ENCODE data around the gene ROR1. TPM values are rescaled to one million over a fixed set of nuclear protein-coding genes. Genes with fewer than 3 reads are reported as not detected.
"Not testable (repeated sequence)": the region's sequence is repeated elsewhere in the genome, so short reads cannot be mapped to it uniquely, and the experiment has no call there.

The ROR1 gene
- total RNA-seq, 6 experiments from 2014 or later: 7.4 to 9.4 (median 8.9) TPM

DNA sequence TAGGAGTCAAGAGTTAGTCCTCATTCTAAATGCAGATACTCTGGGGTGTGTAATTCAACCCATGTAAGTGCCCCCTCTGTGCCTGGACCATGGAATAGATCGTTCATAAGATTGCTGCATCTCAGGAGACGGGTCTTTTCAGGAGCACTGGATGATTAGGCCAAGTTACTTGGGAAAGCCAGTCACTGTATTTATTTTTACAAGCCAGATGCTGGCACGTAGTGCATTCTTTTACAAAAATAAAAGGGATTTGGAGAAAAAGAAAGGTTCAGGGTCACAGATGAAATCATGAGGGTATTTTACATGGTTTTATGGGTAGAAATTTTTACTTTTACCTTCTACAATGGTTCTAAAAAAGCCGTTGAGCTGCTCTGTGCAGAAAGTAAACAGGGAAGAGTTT, 327.0 kb downstream of the ROR1 start:
- Mint-ChIP-seq H3K4me3 (no peak overlapping the region), H3K27ac (no peak overlapping the region), H3K27me3 (ENCODE audit: insufficient read depth) (peaks cover 1% of the 10 kb centered on the region), H3K4me1 (ENCODE audit: low read depth) (peaks cover 10% of the 10 kb centered on the region), H3K9me3 (no peaks in the 10 kb centered on the region), H3K36me3 (ENCODE audit: low read depth) (no peaks in the 10 kb centered on the region)
- TF ChIP-seq, protein P1, sequence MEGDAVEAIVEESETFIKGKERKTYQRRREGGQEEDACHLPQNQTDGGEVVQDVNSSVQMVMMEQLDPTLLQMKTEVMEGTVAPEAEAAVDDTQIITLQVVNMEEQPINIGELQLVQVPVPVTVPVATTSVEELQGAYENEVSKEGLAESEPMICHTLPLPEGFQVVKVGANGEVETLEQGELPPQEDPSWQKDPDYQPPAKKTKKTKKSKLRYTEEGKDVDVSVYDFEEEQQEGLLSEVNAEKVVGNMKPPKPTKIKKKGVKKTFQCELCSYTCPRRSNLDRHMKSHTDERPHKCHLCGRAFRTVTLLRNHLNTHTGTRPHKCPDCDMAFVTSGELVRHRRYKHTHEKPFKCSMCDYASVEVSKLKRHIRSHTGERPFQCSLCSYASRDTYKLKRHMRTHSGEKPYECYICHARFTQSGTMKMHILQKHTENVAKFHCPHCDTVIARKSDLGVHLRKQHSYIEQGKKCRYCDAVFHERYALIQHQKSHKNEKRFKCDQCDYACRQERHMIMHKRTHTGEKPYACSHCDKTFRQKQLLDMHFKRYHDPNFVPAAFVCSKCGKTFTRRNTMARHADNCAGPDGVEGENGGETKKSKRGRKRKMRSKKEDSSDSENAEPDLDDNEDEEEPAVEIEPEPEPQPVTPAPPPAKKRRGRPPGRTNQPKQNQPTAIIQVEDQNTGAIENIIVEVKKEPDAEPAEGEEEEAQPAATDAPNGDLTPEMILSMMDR (IDR thresholded peaks at IDR 0.05): no peak
- DNase-seq: no peak

DNA sequence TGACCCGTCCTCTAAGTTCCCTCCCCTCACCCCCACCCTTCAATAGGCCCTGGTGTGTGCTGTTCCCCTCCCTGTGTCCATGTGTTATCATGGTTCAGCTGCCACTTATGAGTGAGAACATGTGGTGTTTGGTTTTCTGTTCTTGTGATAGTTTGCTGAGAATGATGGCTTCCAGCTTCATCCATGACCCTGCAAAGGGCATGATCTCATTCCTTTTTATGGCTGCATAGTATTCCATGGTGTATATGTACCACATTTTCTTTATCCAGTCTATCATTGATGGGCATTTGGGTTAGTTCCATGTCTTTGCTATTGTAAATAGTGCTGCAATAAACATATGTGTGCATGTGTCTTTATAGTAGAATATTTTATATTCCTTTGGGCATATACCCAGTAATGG, 330.8 kb downstream of the ROR1 start:
- H3K4me3 Mint-ChIP-seq; H3K27me3 Mint-ChIP-seq (ENCODE audit: insufficient read depth); DNase-seq; H3K36me3 Mint-ChIP-seq (ENCODE audit: low read depth); H3K27ac Mint-ChIP-seq; H3K9me3 Mint-ChIP-seq: not testable (repeated sequence)
- peaks cover 10% of the 10 kb centered on the region for H3K4me1 Mint-ChIP-seq (ENCODE audit: low read depth)

GRCh38 chr1:64107118-64107519, 333.3 kb downstream of the ROR1 start:
- Mint-ChIP-seq H3K27ac (no peak overlapping the region), H3K4me3 (no peak overlapping the region), H3K9me3 (no peaks in the 10 kb centered on the region), H3K36me3 (ENCODE audit: low read depth) (no peaks in the 10 kb centered on the region), H3K27me3 (ENCODE audit: insufficient read depth) (peaks cover 1% of the 10 kb centered on the region), H3K4me1 (ENCODE audit: low read depth) (peaks cover 17% of the 10 kb centered on the region)
- no peak for DNase-seq
- TF ChIP-seq, protein P1 (IDR thresholded peaks at IDR 0.05): no peak

GRCh38 chr1:64107632-64108031, 333.8 kb downstream of the ROR1 start:
- no peak for DNase-seq
- Mint-ChIP-seq H3K36me3 (ENCODE audit: low read depth) (no peaks in the 10 kb centered on the region), H3K27ac (no peak overlapping the region), H3K9me3 (no peaks in the 10 kb centered on the region), H3K4me1 (ENCODE audit: low read depth) (peaks cover 22% of the 10 kb centered on the region), H3K4me3 (no peak overlapping the region), H3K27me3 (ENCODE audit: insufficient read depth) (peaks cover 1% of the 10 kb centered on the region)
- TF ChIP-seq, protein P1 (IDR thresholded peaks at IDR 0.05): no peak

DNA sequence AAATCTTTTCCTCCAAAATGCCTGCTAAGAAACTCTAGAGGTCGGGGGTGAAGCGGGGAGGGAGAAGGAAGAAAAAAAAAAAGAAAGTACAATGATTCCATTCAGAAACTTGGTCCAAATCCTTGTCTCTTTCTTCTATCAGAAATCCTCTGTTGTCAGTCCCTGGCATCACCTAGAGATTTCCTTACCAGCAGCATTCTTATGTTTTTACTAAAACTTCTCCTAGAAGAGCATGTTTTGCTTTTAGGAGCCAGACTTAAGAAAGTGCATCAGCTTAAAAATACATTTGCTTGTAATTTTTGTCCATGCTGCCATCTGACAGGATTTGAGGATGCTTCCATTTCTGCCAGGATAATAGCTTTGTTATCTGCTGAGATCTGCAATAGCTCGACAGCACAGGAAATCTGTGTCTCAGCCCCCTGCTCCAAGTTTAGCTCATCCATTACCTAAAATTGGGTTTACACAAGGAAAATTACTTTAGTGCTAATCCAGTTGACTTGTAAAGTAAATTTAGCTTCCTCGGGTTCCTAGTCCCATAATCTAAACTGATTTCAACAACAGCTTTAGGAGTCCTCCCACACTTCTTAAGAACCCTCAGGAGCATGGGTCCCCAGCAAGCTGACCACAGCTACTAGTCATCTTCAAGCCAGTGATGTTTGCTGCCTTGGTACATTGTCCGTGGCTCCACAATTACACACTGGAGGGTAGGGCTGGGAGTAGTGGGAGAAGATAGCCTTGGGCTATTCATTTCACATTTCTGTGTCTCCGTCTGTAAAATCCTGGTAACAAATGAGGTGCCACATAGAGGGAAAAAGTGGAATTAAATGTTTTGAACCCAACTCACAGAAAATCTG, 337.3 kb downstream of the ROR1 start:
- Mint-ChIP-seq H3K9me3 (no peaks in the 10 kb centered on the region), H3K27ac (no peak overlapping the region), H3K36me3 (ENCODE audit: low read depth) (no peaks in the 10 kb centered on the region), H3K4me1 (ENCODE audit: low read depth) (peaks cover 29% of the 10 kb centered on the region), H3K4me3 (no peak overlapping the region), H3K27me3 (ENCODE audit: insufficient read depth) (no peaks in the 10 kb centered on the region; the same call in none of the 2 replicates)
- no peak for DNase-seq
- TF ChIP-seq, protein P1 (IDR thresholded peaks at IDR 0.05): no peak

GRCh38 chr1:64111787-64112186, 338.0 kb downstream of the ROR1 start:
- H3K4me3 Mint-ChIP-seq: no peak overlapping the region
- TF ChIP-seq, protein P1 (IDR thresholded peaks at IDR 0.05): no peak
- H3K27me3 Mint-ChIP-seq (ENCODE audit: insufficient read depth): no peaks in the 10 kb centered on the region; the same call in none of the 2 replicates
- DNase-seq: no peak
- no peak overlapping the region for H3K27ac Mint-ChIP-seq
- peaks cover 29% of the 10 kb centered on the region for H3K4me1 Mint-ChIP-seq (ENCODE audit: low read depth)
- no peaks in the 10 kb centered on the region for H3K9me3 Mint-ChIP-seq
- no peaks in the 10 kb centered on the region for H3K36me3 Mint-ChIP-seq (ENCODE audit: low read depth)
